NCI-H2196 treated with DMSO at 0.1 percent for 48 hours (cell line): Measurements from ENCODE around the gene CENPU.

Experiments
- DNase-seq: peaks from one replicate; lab custom pipeline; 2025; ENCODE audit not compliant: unreplicated experiment; lab: John Stamatoyannopoulos, UW

Gene CENPU

GRCh38 chr4:184713887-184714286, 20.0 kb downstream of the CENPU start:
- no peak for DNase-seq

- no peak for DNase-seq
Measured at GRCh38 chr4:184712322-184712721, 21.6 kb downstream of the CENPU start.

GRCh38 chr4:184706453-184706852, 27.4 kb downstream of the CENPU start:
- no peak for DNase-seq

GRCh38 chr4:184705692-184706091, 28.2 kb downstream of the CENPU start:
- no peak for DNase-seq

GRCh38 chr4:184702114-184702513, 31.8 kb downstream of the CENPU start:
- DNase-seq = no peak

GRCh38 chr4:184699941-184700340, 34.0 kb downstream of the CENPU start:
- no peak for DNase-seq

GRCh38 chr4:184697956-184698355, 35.9 kb downstream of the CENPU start:
- DNase-seq = no peak

GRCh38 chr4:184695178-184695896, 38.6 kb downstream of the CENPU start:
- no peak for DNase-seq

GRCh38 chr4:184694412-184694956, 39.4 kb downstream of the CENPU start:
- DNase-seq = no peak

- no peak for DNase-seq
Measured at GRCh38 chr4:184693056-184693455, 40.8 kb downstream of the CENPU start.

- DNase-seq = no peak
Measured at GRCh38 chr4:184689681-184690080, 44.2 kb downstream of the CENPU start.

GRCh38 chr4:184688447-184688846, 45.4 kb downstream of the CENPU start:
- no peak for DNase-seq

- no peak for DNase-seq
Measured at GRCh38 chr4:184688005-184688404, 45.9 kb downstream of the CENPU start.

- DNase-seq = no peak
Measured at GRCh38 chr4:184684491-184685189, 49.3 kb downstream of the CENPU start.

- no peak for DNase-seq
Measured at GRCh38 chr4:184681916-184682315, 52.0 kb downstream of the CENPU start.

- no peak for DNase-seq
Measured at GRCh38 chr4:184680698-184681097, 53.2 kb downstream of the CENPU start.

- no peak for DNase-seq
Measured at GRCh38 chr4:184675821-184676492, 57.9 kb downstream of the CENPU start.

GRCh38 chr4:184675018-184675417, 58.9 kb downstream of the CENPU start:
- no peak for DNase-seq

- DNase-seq = no peak
Measured at GRCh38 chr4:184674011-184674410, 59.9 kb downstream of the CENPU start.

- no peak for DNase-seq
Measured at GRCh38 chr4:184672741-184673140, 61.2 kb downstream of the CENPU start.

GRCh38 chr4:184671101-184671500, 62.8 kb downstream of the CENPU start:
- DNase-seq = no peak

- DNase-seq = no peak
Measured at GRCh38 chr4:184669251-184669650, 64.6 kb downstream of the CENPU start.
